Uterus (tissue), 4 donors: ENCODE measurements around the gene CCDC57. TPM values are rescaled to one million over a fixed set of nuclear protein-coding genes. Genes with fewer than 3 reads are reported as not detected.

Experiments used
- DNase-seq, 2 donors: peaks; one replicate each; pipeline ENCODE4 v3.0.0-alpha.2; 2019 to 2020
- H3K27ac ChIP-seq, 2 donors: fragments of 200-600 bp; sonication (generic); 1 replicate in 1 of 2; 2 replicates in 1 of 2; pipeline ENCODE4 v1.5.1; 2016 to 2018
- H3K27me3 ChIP-seq, 2 donors: fragments of 200-600 bp; sonication (generic); one replicate each; pipeline ENCODE4 v1.5.1; 2018 to 2019; ENCODE audit warnings: control low read depth in 1 of 2
- H3K36me3 ChIP-seq, 2 donors: fragments of 200-600 bp; sonication (generic); one replicate each; pipeline ENCODE4 v1.5.1; 2019; ENCODE audit warnings: control low read depth in 1 of 2
- H3K4me1 ChIP-seq, 2 donors: fragments of 200-600 bp; sonication (generic); one replicate each; pipeline ENCODE4 v1.5.1; 2018 to 2019; ENCODE audit warnings: control low read depth in 1 of 2
- H3K4me3 ChIP-seq, 2 donors: fragments of 200-600 bp; sonication (generic); 1 replicate in 1 of 2; 2 replicates in 1 of 2; pipeline ENCODE4 v1.5.1; 2018 to 2019; ENCODE audit warnings: mild to moderate bottlenecking in 1 of 2
- H3K9me3 ChIP-seq, 2 donors: fragments of 200-600 bp; sonication (generic); one replicate each; pipeline ENCODE4 v1.5.1; 2019; ENCODE audit warnings: control low read depth in 1 of 2
- POLR2A ChIP-seq, 2 donors: fragments of 450-650 bp; IDR thresholded peaks; one replicate each; pipeline ENCODE4 v1.6.1; 2016; ENCODE audit warnings: antibody characterized with exemption in 2 of 2, mild to moderate bottlenecking in 1 of 2, moderate library complexity in 1 of 2
- intact Hi-C: fragments of 100-400 bp; cut with DNase I; formaldehyde crosslinking; loops from one replicate; pipeline ENCODE4 v1.15.1; 2023; ENCODE audit warnings: low total_unique reads
- total RNA-seq, 4 donors: library from RNA; depleted of rRNA in 3 of 4; stranded (reverse); fragments of >200 nt in 3 of 4; gene quantifications; one replicate each; pipeline versions ENCODE4 v1.1.0 to v1.2.4, GENCODE V29; 2014 to 2023
- TF ChIP-seq, protein P1 (sequence below), 4 experiments: fragments of 200-600 bp in 2 of 4; fragments of 450-650 bp in 2 of 4; sonication (generic) in 2 of 4; IDR thresholded peaks; one replicate each; pipeline ENCODE4 v1.5.1; 2016 to 2019; ENCODE audit warnings: antibody characterized with exemption in 4 of 4, mild to moderate bottlenecking in 2 of 4, moderate library complexity in 1 of 4
- donor health status: DM: yes; HTN: yes; CAD: no.

CCDC57 gene
- total RNA-seq, 4 donors from 2014 or later, result 4.4 to 88.2 (median 17.6) TPM

DNA sequence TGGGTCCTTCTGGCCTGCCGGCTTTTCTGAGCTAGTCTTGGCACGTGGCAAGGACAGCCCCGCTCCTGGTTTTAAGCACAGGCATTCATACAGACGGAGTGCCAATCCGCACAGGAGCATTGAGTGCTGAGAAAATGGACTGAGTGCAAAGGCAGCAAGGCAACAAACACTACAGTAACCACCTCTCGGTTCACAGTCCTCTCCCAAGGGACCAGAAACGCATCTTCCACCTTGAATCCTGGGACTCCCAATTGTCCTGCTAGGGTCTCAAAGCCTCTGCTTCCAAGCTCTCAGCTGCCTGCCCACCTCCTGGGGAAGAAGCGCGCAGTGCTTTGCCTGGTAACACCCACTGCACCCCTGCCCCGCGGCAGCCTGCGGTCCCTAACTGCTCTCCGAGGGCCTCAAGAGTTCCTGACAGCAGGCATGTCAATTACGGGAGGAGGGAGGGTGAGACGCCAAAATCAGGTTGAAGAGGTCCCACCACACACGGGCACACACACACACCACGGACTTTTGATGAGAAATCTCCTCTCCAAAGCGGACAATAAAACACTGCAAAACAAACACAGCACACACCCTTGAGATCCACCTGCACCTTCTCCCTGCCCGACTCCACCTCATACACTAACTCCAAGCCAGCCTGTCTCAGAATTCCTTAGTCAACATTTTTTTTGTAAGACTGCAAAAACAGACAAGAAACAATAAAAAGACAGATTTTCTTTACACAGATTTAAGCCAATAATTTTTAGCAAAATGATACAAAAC, 31.2 kb upstream of the CCDC57 start:
- no peaks in the 10 kb centered on the region for H3K27me3 ChIP-seq
- H3K36me3 ChIP-seq, result no peaks in the 10 kb centered on the region
- TF ChIP-seq, protein P1, sequence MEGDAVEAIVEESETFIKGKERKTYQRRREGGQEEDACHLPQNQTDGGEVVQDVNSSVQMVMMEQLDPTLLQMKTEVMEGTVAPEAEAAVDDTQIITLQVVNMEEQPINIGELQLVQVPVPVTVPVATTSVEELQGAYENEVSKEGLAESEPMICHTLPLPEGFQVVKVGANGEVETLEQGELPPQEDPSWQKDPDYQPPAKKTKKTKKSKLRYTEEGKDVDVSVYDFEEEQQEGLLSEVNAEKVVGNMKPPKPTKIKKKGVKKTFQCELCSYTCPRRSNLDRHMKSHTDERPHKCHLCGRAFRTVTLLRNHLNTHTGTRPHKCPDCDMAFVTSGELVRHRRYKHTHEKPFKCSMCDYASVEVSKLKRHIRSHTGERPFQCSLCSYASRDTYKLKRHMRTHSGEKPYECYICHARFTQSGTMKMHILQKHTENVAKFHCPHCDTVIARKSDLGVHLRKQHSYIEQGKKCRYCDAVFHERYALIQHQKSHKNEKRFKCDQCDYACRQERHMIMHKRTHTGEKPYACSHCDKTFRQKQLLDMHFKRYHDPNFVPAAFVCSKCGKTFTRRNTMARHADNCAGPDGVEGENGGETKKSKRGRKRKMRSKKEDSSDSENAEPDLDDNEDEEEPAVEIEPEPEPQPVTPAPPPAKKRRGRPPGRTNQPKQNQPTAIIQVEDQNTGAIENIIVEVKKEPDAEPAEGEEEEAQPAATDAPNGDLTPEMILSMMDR (IDR thresholded peaks at IDR 0.05), result no peak
- no peak for TF ChIP-seq POLR2A (IDR thresholded peaks at IDR 0.05)
- intact Hi-C loops, result no loop called here
- peaks cover 13 to 68% of the 10 kb centered on the region in 2 donors for H3K4me1 ChIP-seq
- no peaks in the 10 kb centered on the region for H3K9me3 ChIP-seq
- no peak for DNase-seq
- peak overlapping the region; percentile 73 to 86 for H3K27ac ChIP-seq
- no peak overlapping the region for H3K4me3 ChIP-seq

DNA sequence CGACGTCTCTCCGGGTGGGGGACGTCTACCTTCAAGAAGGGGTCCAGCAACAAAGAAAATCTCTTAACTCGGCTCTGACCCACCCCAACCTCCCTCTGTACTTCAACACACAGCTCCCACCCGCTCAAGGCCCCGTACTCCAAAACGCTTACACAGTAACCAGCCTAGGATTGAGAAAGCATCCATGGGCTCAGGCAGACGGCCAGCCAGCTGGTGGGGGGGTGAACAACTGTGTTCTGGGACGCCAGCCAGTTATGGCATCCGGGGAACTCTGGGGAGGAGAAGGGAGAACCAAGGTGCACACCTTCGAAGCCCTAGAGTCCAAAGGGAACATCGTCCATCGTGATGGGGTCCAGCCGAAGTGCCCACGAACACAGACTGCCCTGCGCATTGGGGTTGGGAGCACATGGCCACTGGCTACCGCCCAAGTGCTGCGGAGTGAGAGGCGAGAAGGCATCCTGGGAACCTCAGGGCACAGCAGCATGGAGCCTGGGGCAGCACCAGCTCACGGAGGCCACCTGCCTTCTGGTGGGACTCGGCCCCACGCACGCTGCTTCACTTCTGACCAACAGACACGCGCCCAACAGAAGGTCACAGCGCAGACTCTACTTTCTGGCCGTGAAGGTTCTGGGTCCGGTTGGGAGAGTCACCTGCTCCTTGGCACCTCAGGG, 30.5 kb upstream of the CCDC57 start:
- Histone ChIP-seq H3K4me1 (peaks cover 15 to 75% of the 10 kb centered on the region in 2 donors), H3K27me3 (no peaks in the 10 kb centered on the region), H3K27ac (peak overlapping the region; percentile 86), H3K36me3 (no peaks in the 10 kb centered on the region), H3K9me3 (no peaks in the 10 kb centered on the region), H3K4me3 (no peak overlapping the region)
- TF ChIP-seq, protein P1 (IDR thresholded peaks at IDR 0.05), result no peak
- TF ChIP-seq POLR2A (IDR thresholded peaks at IDR 0.05), result no peak
- intact Hi-C loops, result no loop called here
- DNase-seq, result peak; percentile 91 to 92

GRCh38 chr17:82242698-82242976, 30.0 kb upstream of the CCDC57 start:
- H3K36me3 ChIP-seq, result no peaks in the 10 kb centered on the region
- peaks cover 17 to 80% of the 10 kb centered on the region in 2 donors for H3K4me1 ChIP-seq
- no peak overlapping the region for H3K4me3 ChIP-seq
- TF ChIP-seq, protein P1 (IDR thresholded peaks at IDR 0.05), result no peak
- TF ChIP-seq POLR2A (IDR thresholded peaks at IDR 0.05), result no peak
- no peaks in the 10 kb centered on the region for H3K27me3 ChIP-seq
- peak overlapping the region; percentile 86 for H3K27ac ChIP-seq
- no peak for DNase-seq
- no peaks in the 10 kb centered on the region for H3K9me3 ChIP-seq
- intact Hi-C loops, result no loop called here

DNA sequence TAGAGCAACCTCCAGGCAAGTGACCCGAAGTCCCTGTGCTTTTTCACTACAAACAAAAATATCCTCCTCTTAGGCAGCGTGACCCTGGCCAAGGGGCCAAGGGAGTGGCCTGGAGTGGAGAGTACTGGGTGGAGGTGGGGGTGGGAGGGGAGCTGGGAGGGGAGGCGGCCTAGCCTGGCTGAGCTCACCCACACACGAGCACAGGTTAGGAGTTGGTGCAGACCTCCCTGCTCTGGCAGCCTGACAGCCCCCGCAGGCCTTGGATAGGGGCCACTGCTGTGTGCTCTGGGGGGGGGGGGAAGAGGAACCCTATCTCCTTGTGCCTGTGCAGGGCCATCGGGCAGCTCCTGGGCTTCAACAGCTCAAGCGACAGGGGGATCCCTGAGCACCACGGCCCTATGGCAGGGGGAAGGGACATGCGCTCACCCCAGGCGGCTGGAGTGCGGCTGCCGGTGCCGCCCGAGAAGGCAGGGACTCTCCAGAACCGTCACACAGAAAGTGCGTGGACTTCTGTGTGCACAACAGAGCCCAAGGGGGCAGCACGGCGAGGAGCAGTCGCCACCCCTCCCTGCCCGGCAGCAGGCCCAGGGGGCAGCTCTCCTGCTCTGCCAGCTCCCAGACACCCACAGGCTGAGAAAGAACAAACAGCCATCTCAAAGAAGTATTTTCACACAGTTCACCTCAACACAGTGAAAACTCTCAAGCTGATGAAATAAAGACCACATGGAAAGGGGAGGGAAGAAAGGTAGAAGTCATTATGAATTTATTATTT, 29.5 kb upstream of the CCDC57 start:
- Histone ChIP-seq H3K36me3 (no peaks in the 10 kb centered on the region), H3K4me1 (peaks cover 16 to 77% of the 10 kb centered on the region in 2 donors), H3K27ac (peak overlapping the region; percentile 86), H3K4me3 (no peak overlapping the region), H3K27me3 (no peaks in the 10 kb centered on the region), H3K9me3 (no peaks in the 10 kb centered on the region)
- DNase-seq, result peak; percentile 80 to 82
- intact Hi-C loops, result no loop called here
- TF ChIP-seq, protein P1 (IDR thresholded peaks at IDR 0.05), result no peak
- no peak for TF ChIP-seq POLR2A (IDR thresholded peaks at IDR 0.05)
